Activated naive CD8-positive, alpha-beta T cell treated with anti-CD3 and anti-CD28 coated beads for 36 hours (primary cell): ENCODE results near the gene FAM120B. TPM values are rescaled to one million over a fixed set of nuclear protein-coding genes. Genes with fewer than 3 reads are reported as not detected.
"Not testable (repeated sequence)": the region's sequence is repeated elsewhere in the genome, so short reads cannot be mapped to it uniquely, and the experiment has no call there.

Source experiments
- DNase-seq: peaks from one replicate; pipeline ENCODE4 v3.0.0; 2021
- H3K27ac Mint-ChIP-seq: one replicate; pipeline ENCODE4 v1.8.0; 2022; ENCODE audit warnings: mild to moderate bottlenecking, moderate library complexity, mixed read lengths
- H3K27me3 Mint-ChIP-seq: one replicate; pipeline ENCODE4 v1.8.0; 2022; ENCODE audit warnings: mild to moderate bottlenecking, mixed read lengths
- H3K36me3 Mint-ChIP-seq: one replicate; pipeline ENCODE4 v1.8.0; 2021; ENCODE audit warnings: mild to moderate bottlenecking, mixed read lengths
- H3K4me1 Mint-ChIP-seq: one replicate; pipeline ENCODE4 v1.8.0; 2021; ENCODE audit warnings: mixed read lengths
- H3K4me3 Mint-ChIP-seq: one replicate; pipeline ENCODE4 v1.8.0; 2022; ENCODE audit warnings: mild to moderate bottlenecking, moderate library complexity, mixed read lengths
- H3K9me3 Mint-ChIP-seq: one replicate; pipeline ENCODE4 v1.8.0; 2022; ENCODE audit warnings: mixed read lengths
- total RNA-seq, 2 experiments: library from RNA; stranded (reverse); gene quantifications; one replicate each; pipeline ENCODE4 v1.2.3, GENCODE V29; 2021

The FAM120B gene
- total RNA-seq, 2 experiments from 2014 or later: 19.4 to 19.7 TPM

DNA sequence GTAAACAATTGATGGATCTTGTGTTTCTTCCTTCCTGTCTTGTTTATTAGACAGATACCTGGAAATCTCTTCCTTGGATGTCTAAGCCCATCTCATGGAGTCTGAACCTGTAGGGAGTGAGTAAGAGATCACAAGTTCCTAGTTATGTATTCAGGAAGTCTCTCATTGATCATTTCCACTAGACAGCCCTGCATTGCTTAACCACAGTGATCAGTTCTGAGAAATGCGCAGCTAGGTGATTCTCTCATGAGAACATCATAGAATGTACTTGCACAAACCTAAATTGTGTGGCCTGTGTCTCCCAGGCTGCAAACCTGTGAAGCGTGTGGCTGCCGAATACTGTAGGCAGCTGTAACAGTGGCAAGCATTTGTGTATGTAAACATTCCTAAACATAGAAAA is 39.1 kb downstream of the FAM120B start:
- Mint-ChIP-seq H3K36me3 (peaks cover 29% of the 10 kb centered on the region), H3K4me1 (peaks cover 33% of the 10 kb centered on the region), H3K27ac (peak overlapping the region; percentile 8), H3K9me3 (no peaks in the 10 kb centered on the region), H3K27me3 (no peaks in the 10 kb centered on the region), H3K4me3 (no peak overlapping the region)
- DNase-seq: peak; percentile 5

- no peaks in the 10 kb centered on the region for H3K27me3 Mint-ChIP-seq
- DNase-seq: no peak
- H3K36me3 Mint-ChIP-seq: peaks cover 39% of the 10 kb centered on the region
- peaks cover 33% of the 10 kb centered on the region for H3K4me1 Mint-ChIP-seq
- H3K27ac Mint-ChIP-seq: peak overlapping the region; percentile 38
- H3K9me3 Mint-ChIP-seq: peaks cover 6% of the 10 kb centered on the region
- H3K4me3 Mint-ChIP-seq: no peak overlapping the region
Observed at GRCh38 chr6:170346649-170347048, 40.1 kb downstream of the FAM120B start.

DNA sequence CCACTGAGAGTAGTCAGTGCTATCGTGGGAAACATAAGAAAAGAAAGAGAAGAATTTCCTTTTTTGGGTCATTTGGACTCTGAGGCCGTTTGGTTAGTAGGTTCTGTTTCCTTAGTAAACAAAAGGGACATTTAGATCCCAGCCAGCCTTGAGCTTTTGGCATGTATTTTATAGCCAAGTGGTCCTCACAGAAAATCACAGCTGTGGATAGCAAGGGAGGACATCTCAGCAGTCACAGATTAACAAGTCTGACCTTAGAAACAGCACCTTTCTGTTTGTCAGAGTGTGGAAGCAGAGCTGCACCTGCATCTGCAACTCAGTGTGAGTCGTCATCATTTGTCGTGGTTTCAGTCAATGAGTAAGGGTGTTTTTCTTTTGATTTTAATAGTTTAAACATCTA is 40.5 kb downstream of the FAM120B start:
- no peak for DNase-seq
- Mint-ChIP-seq H3K27me3 (no peaks in the 10 kb centered on the region), H3K4me3 (no peak overlapping the region), H3K9me3 (peaks cover 10% of the 10 kb centered on the region), H3K27ac (peak overlapping the region; percentile 38), H3K36me3 (peaks cover 43% of the 10 kb centered on the region), H3K4me1 (peaks cover 33% of the 10 kb centered on the region)

- no peaks in the 10 kb centered on the region for H3K27me3 Mint-ChIP-seq
- H3K4me1 Mint-ChIP-seq: peaks cover 27% of the 10 kb centered on the region
- peaks cover 17% of the 10 kb centered on the region for H3K9me3 Mint-ChIP-seq
- no peak overlapping the region for H3K4me3 Mint-ChIP-seq
- H3K27ac Mint-ChIP-seq: no peak overlapping the region
- peaks cover 52% of the 10 kb centered on the region for H3K36me3 Mint-ChIP-seq
- DNase-seq: no peak
Observed at GRCh38 chr6:170347975-170348374, 41.4 kb downstream of the FAM120B start.

DNA sequence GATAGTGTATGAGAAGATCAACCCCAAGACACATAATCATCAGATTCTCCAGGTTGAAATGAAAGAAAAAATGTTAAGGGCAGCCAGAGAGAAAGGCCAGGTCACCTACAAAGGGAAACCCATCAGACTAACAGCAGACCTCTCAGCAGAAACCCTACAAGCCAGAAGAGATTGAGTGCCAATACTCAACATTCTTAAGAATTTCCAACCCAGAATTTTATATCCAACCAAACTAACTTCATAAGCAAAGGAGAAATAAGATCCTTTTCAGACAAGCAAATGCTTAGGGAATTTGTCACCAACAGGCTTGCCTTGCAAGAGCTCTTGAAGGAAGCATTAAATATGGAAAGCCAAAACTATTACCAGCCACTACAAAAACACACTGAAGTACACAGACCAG is 44.9 kb downstream of the FAM120B start:
- H3K4me3 Mint-ChIP-seq, H3K27ac Mint-ChIP-seq, H3K27me3 Mint-ChIP-seq, DNase-seq: not testable (repeated sequence)
- Mint-ChIP-seq H3K9me3 (peaks cover 22% of the 10 kb centered on the region), H3K4me1 (peaks cover 13% of the 10 kb centered on the region), H3K36me3 (peaks cover 66% of the 10 kb centered on the region)

DNA sequence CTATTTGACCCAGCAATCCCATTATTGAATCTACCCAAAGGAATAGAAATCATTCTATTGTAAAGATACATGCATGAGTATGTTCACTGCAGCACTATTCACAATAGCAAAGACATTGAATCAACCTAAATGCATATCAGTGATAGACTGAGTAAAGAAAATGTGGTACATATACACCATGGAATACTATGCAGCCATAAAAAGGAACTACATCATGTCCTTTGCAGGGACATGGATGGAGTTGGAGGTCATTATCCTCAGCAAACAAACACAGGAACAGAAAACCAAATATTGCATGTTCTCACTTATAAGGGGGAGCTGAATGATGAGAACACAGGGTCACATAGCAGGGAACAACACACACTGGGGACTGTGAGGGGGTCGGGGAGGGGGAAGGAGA is 48.6 kb downstream of the FAM120B start:
- H3K4me1 Mint-ChIP-seq, DNase-seq, H3K4me3 Mint-ChIP-seq, H3K27me3 Mint-ChIP-seq, H3K27ac Mint-ChIP-seq: not testable (repeated sequence)
- Mint-ChIP-seq H3K9me3 (peaks cover 22% of the 10 kb centered on the region), H3K36me3 (peaks cover 57% of the 10 kb centered on the region)

GRCh38 chr6:170355661-170356060 is 49.1 kb downstream of the FAM120B start:
- no peaks in the 10 kb centered on the region for H3K27me3 Mint-ChIP-seq
- no peak overlapping the region for H3K27ac Mint-ChIP-seq
- H3K36me3 Mint-ChIP-seq: peaks cover 52% of the 10 kb centered on the region
- H3K9me3 Mint-ChIP-seq: peaks cover 22% of the 10 kb centered on the region
- H3K4me3 Mint-ChIP-seq: no peak overlapping the region
- peaks cover 4% of the 10 kb centered on the region for H3K4me1 Mint-ChIP-seq
- no peak for DNase-seq

- H3K27me3 Mint-ChIP-seq: no peaks in the 10 kb centered on the region
- peaks cover 5% of the 10 kb centered on the region for H3K9me3 Mint-ChIP-seq
- peaks cover 4% of the 10 kb centered on the region for H3K4me1 Mint-ChIP-seq
- H3K27ac Mint-ChIP-seq: no peak overlapping the region
- no peak for DNase-seq
- no peak overlapping the region for H3K4me3 Mint-ChIP-seq
- H3K36me3 Mint-ChIP-seq: peaks cover 31% of the 10 kb centered on the region
Observed at GRCh38 chr6:170357812-170358211, 51.3 kb downstream of the FAM120B start.

DNA sequence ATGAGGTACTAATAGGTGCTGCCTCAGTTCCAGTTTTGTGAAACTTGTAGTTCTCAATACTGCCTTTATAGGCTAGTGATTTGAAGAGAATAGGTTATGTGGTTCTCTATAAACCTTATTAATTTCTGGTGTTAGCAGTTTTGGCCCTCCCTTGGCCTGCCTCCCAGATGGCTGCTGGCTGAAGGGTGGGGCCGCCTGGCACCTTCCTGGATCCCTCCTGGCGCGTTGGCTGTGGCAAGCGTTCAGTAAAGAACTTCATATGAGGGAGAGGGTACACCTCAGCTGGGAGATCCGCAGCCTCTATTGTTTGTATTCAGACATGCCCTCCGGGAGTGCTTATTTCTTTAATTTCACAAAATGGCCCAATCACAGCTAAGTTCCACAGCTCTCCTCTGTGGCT is 51.9 kb downstream of the FAM120B start:
- peaks cover 4% of the 10 kb centered on the region for H3K9me3 Mint-ChIP-seq
- peaks cover 3% of the 10 kb centered on the region for H3K4me1 Mint-ChIP-seq
- peaks cover 24% of the 10 kb centered on the region for H3K36me3 Mint-ChIP-seq
- no peaks in the 10 kb centered on the region for H3K27me3 Mint-ChIP-seq
- H3K27ac Mint-ChIP-seq: no peak overlapping the region
- no peak overlapping the region for H3K4me3 Mint-ChIP-seq
- no peak for DNase-seq

- Mint-ChIP-seq H3K36me3 (peaks cover 10% of the 10 kb centered on the region), H3K9me3 (no peaks in the 10 kb centered on the region), H3K4me3 (no peak overlapping the region), H3K27ac (no peak overlapping the region), H3K4me1 (peaks cover 2% of the 10 kb centered on the region), H3K27me3 (no peaks in the 10 kb centered on the region)
- DNase-seq: no peak
Observed at GRCh38 chr6:170360476-170360875, 53.9 kb downstream of the FAM120B start.

- no peak for DNase-seq
- Mint-ChIP-seq H3K36me3 (peaks cover 13% of the 10 kb centered on the region), H3K4me1 (no peaks in the 10 kb centered on the region)
Observed at GRCh38 chr6:170361335-170361734, 54.8 kb downstream of the FAM120B start.

DNA sequence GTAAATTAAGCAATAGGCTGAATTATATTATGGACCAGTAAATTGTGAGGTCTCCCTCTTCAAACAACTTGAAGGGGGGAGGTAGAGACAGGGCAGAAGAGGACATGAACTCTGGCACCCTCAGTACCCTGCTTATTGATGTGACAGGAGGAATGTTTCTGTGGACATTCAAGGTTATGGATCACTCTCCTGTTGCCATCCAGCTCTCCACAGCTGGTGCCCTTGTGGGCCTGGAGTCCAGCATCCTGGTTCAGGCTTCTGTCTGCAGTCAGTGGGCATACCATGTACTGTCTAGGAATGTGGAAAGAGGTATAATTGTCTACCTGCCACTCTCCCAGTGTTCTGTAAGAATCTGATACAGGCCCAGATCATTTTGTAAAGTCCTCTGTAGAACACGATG is 55.6 kb downstream of the FAM120B start:
- H3K9me3 Mint-ChIP-seq: no peaks in the 10 kb centered on the region
- no peak overlapping the region for H3K27ac Mint-ChIP-seq
- H3K27me3 Mint-ChIP-seq: no peaks in the 10 kb centered on the region
- H3K36me3 Mint-ChIP-seq: peaks cover 13% of the 10 kb centered on the region
- H3K4me3 Mint-ChIP-seq: no peak overlapping the region
- no peak for DNase-seq
- no peaks in the 10 kb centered on the region for H3K4me1 Mint-ChIP-seq

More at GRCh38 chr6:170361335-170361734, 54.8 kb downstream of the FAM120B start:
- H3K27ac Mint-ChIP-seq: no peak overlapping the region
- no peak overlapping the region for H3K4me3 Mint-ChIP-seq
- H3K27me3 Mint-ChIP-seq: no peaks in the 10 kb centered on the region
- no peaks in the 10 kb centered on the region for H3K9me3 Mint-ChIP-seq

- DNase-seq: no peak
- no peak overlapping the region for H3K27ac Mint-ChIP-seq
- no peaks in the 10 kb centered on the region for H3K9me3 Mint-ChIP-seq
- H3K27me3 Mint-ChIP-seq: no peaks in the 10 kb centered on the region
- H3K4me1 Mint-ChIP-seq: no peaks in the 10 kb centered on the region
- no peak overlapping the region for H3K4me3 Mint-ChIP-seq
- H3K36me3 Mint-ChIP-seq: peaks cover 5% of the 10 kb centered on the region
Observed at GRCh38 chr6:170363255-170363654, 56.7 kb downstream of the FAM120B start.

DNA sequence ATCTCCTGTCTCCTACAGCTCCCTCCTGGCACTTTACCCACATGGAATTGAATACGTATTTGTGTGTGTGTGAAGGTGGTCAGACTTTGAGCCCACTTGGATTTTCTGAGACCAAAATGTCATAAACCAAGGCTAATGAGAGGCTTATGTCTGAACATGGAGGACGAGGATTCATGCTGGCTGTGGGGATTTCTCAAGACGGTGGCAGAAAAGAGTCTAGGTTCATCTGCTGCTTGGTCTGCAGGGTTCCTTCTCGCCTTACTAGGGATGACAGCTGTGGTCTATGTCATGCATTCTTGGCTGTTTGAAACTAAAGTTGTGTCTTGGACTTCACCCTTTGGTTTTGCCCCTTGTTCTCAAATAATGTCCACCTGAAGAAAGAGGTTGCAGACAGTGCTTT is 58.6 kb downstream of the FAM120B start:
- Mint-ChIP-seq H3K36me3 (peaks cover 5% of the 10 kb centered on the region), H3K27ac (no peak overlapping the region)

GRCh38 chr6:170365593-170365992 is 59.0 kb downstream of the FAM120B start:
- Mint-ChIP-seq H3K27ac (no peak overlapping the region), H3K4me1 (no peaks in the 10 kb centered on the region), H3K9me3 (no peaks in the 10 kb centered on the region), H3K36me3 (peaks cover 5% of the 10 kb centered on the region), H3K4me3 (no peak overlapping the region), H3K27me3 (no peaks in the 10 kb centered on the region)
- no peak for DNase-seq

More for the DNA sequence above, 58.6 kb downstream of the FAM120B start:
- no peak for DNase-seq
- H3K9me3 Mint-ChIP-seq: no peaks in the 10 kb centered on the region
- H3K27me3 Mint-ChIP-seq: no peaks in the 10 kb centered on the region
- H3K4me3 Mint-ChIP-seq: no peak overlapping the region
- no peaks in the 10 kb centered on the region for H3K4me1 Mint-ChIP-seq

DNA sequence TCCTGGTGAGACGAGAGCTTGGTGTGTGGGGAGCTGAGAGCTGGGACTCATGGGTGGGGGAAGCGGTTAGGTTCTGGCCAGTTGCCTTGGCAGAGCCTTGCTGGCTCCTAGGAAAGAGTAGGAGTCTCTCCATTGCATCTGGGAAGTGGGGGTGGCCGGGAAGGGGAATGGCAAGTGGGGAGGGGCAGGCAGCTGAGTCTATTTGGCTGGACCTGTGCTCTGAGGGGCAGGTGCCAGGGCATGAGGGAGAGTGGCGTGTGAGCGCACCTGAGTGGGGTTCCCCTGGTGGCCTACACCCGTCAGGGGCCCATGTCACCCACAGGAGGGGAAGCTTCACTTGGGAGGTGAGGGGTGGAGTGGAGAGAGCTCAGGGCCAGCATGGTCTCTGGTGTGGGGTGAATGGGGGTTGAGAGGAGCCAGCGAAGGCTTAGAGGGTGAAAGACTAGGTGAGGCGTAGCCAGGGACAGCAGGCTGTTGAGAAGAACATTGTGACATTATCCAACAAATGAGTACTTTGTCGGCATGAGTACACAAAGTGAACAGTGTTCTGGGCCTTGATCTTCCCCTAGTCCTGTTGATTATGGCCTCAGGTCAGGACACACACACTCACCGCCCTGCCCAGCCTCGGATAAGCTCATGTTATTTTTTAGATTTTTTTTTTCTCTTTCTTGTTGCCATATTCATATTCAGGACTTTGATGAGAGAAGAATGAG is 59.8 kb downstream of the FAM120B start:
- no peaks in the 10 kb centered on the region for H3K27me3 Mint-ChIP-seq
- DNase-seq: no peak
- H3K9me3 Mint-ChIP-seq: no peaks in the 10 kb centered on the region
- H3K4me1 Mint-ChIP-seq: no peaks in the 10 kb centered on the region
- peaks cover 5% of the 10 kb centered on the region for H3K36me3 Mint-ChIP-seq
- no peak overlapping the region for H3K4me3 Mint-ChIP-seq
- H3K27ac Mint-ChIP-seq: no peak overlapping the region
